ENCODE measurements around the gene LRRC10B.
A peak's percentile ranks its signal among the peaks of the same experiment; 100 is the strongest.

The LRRC10B gene

DNA sequence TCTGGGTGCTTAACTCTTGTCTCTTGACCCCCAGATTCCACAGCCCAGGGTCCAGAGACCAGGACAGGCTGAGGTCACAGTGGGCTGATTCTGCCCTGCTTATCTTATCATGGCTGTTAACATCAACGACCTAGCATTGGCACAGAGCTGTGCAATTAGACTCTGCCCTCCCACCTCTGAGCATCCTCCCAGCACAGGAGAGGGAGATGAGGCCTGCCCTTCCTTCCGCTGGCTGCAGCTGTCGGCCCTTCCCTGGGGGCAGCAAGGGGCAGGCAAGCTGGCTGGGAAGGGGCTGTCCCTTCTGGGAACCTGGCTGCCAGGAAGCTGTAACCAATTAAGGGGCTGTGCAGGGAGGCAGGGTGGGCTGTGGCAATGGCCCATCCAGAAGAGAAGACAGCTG is 22.5 kb downstream of the LRRC10B start:
- no peak for DNase-seq (ENCODE audit: low read depth)

DNA sequence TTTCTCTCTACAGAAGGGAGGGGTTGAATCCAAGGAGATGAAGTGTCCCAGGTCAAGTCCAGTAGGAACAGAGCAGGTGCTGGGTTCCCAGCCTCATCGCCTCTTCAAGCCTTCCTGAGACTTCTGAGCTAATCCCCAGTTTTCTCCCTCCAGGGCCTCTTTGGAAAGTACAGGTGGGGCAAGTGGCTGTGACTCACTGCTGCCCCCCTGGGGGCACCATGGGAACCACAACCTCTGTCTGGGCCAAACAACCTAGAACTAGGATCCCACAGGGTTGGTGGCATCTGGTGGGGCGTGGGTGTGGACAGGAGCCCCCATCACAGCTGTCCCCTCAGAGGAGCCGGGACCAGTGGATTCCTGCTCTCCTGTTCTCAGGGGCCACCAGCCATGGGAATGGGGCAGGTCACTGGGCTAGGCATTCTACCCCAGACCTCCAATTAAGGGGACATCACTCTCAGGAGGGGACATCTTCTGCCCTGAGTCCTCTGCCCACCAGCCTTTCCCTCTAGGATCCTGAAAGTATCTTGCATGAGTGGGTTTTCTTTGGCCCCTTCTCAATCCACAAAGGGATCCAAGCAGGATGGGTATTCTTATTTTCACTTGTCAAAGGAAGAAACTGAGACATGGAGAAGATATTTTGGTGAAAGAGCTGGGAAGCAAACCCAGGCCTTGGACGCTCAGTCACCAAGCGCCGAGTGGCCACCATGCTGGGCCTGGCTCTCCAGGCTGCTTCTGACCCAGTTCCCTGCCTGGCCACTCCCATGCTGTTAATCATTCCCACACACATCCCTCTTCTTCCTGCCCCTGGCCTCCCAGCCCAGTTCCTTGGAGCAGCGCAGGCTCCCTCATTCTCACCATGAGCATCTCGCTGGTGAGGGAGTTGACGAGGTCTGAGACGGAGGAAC is 23.8 kb downstream of the LRRC10B start:
- peak; percentile 28 for DNase-seq (ENCODE audit: low read depth)

DNA sequence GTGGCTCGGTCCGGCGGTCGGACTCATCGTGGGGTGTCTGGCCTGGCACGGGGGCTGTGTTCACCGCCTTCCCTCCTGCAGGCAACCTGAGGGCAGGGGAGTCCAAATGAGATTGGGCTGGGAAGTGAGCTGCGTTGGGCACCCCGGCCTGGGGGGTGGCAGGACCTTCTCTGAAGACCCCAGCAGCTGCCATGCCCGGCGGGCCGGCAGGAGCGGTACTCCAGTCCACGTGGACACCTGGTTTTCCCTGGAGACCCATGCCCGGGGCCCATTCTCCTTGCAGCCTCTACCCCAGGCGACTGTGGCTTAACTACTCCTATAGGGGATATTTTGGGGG is 24.5 kb downstream of the LRRC10B start:
- no peak for DNase-seq (ENCODE audit: low read depth)

DNA sequence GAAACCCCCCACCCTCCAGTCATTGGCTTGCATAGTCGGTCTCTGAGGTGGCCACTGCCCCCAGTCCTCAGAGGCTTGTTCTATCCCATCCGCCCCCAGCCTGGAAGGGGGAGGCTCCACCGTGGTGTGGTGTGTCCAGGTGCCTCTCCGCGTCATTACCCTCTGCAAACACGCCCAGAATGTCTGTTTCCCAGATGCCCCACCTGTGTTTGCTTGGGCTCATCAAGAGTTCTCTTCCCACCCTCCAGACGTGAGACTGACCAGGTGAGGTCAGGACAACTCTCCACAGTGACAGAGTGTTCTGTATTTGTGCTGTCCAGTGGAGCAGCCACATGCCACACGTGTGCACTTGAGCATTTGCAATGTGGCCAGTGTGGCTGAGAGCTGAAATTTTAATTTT is 24.9 kb downstream of the LRRC10B start:
- no peak for DNase-seq (ENCODE audit: low read depth)

DNA sequence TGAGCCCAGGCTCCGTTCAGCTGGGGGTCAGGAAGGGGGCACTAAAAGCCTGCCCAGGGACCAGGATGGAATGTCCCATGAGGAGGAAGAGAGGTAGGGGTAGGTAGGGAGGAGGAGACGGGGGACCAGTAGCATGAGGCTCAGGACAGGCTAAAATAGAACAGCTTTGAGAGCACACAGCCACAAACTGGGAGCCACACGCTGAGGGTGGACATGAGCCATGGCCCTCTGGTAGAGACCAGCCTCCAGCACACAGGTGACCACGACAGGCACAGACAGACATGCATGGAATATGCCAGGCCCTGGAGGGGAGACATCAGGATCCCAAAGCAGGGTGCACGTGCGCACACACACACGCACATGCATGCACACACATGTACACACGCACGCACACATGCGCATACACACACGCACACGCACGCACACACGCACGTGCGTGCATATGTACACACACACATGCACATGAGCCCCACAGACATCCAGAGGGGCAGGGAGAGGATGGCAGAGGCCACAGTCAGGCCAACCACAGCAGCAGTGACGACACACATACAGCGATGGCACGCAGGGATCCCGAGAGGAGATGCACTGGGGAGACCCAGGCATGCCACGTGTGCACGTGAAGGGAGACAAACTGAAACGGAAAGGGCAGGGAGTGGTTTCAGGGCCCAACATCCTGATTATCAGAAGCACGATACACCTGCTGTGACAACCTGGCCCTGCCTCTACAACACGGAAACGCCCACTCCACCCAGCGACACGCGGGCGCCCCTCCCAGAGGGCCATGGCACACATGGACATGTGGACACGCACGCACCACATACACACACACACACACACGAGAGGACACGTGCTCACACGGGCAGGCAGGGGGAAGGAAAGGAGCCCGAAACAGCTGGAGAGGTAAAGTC is 25.7 kb downstream of the LRRC10B start:
- DNase-seq (ENCODE audit: low read depth) = no peak

DNA sequence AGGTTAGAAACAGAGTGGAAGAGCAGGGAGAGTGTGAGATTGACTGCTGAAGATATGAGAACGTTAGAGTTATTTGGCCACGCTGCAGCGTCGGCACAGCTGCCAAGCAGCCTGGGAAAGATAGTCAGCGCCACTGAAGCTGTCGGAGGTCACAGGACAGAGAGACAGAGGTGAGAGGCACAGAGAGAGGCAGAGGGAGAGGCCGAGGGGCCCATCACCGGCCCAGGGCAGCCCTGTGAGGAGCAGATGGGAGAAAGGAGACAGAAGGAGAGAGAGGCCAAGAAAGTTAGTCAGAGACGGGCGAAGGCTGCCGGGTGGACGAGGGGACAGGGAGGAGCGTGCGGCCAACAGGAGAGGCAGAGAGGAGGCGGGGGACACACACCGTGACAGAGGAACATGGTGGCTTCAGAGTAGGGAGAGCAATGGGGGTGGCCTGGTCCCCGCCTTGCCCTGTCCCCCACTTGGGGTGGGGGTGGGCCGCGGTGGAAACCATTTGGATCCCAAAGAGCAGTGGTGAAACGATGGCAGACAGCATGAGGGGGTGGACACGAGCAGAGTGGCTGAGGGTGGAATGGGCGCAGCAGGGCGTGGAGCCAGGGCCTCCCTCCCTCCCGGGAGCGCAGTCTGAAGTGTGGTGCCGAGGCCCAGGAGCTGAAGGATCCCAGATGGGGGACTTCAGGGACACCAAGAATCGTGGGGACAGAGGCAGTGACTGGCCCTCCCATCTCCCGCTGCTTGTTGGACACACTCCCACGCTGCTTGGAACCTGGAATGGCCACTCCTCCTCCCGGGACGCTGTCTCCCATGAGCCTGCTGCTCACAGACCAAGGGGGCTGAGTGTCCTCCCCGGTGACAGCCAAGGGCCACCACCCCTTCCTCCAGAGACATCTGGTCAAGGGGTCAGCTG is 26.6 kb downstream of the LRRC10B start:
- DNase-seq (ENCODE audit: low read depth) = no peak

DNA sequence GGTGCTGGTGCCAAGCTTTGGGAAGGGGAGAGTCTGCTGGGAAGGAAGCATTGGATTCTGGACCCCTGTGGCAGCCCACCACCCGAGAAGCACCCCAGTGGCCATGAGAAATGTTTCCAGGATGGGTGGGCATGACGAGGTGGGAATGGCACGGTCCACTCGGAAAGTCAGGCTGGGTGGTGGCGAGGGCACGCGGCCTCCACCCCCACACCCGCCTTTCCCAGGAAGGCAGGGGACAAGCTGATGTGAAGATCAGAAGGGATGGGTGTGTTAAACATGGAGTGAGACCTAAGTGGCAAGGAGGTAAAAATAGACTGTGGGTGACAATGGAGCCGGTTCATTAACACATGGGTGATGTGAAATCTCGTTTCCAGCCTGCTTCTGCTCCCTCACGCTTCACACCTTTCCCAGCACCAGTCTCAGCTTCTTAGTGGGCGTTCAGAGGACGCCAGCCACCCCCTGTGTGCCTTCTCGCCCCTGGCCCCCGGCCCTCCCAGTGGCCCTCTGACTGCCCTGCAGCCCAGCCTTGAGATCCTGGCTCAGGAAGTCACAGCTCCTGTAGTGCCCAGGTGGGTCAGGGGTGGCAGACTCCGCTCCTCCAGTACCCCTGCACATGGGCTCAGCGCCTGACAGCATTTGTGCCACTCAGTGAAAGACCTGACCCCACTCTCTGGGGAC is 27.6 kb downstream of the LRRC10B start:
- no peak for DNase-seq (ENCODE audit: low read depth)

DNA sequence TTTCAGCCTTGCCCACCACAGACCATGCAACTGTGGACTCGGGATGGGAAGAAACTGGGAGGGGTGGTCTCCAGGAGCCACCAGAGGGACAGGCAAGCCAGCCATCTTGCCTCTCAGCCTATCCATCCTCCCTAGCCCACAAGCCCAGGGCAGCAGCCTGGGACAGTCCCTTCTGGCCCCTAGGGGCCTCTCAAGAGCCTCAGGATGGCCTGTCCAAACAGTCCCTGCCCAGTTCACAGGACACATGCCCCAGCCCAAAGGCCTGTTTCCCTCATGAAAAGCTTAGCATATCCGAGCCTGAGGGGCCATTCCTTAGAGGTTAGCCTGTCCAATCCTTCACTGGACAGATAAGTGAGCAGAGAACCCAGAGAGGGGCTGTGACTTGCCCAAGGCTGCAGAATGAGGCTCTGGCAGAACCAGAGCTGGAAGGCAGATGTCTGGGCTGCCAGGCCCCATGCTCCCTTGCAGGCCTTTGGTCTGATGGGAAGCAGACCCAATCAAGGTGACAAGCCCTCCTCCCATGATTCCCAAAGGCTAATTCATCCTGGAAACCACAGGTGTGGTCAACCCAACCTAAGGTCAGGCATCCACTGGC is 28.2 kb downstream of the LRRC10B start:
- no peak for DNase-seq (ENCODE audit: low read depth)

DNA sequence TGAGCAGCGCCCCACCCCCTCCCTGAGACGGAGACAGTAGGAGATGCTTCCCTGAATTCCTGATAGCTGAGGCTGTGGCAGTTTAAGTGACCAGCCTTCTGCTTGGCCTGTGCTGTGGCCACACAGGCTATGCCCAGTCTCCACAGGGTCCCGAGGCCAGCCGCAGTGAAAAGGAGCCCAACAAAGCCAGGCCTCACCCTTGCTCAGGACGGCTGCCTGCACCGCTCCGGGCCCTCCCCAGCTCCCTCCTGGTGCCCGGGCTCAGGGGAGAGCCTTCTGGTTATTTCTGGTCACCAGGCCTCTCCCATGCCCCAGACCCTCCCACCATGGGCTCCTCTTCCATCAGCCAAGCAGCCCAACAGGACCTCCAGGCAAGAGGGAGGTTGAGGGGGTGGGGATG is 28.8 kb downstream of the LRRC10B start:
- DNase-seq (ENCODE audit: low read depth) = no peak

DNA sequence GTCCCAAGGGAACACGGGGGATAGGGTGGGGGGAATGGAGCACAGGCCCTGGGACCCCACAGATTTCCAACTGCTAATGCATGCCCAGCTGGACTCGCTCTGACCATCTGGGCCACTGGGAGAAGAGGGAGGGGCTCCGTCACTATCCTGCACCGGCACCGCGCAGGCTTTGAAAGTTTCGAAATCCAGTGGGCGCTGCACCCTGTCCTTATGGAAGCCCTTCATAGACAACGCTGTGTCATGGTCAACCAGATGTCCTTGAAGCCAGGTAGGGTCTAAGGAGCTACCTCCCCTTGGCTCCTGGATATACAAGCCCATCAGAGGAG is 30.1 kb downstream of the LRRC10B start:
- DNase-seq (ENCODE audit: low read depth) = no peak

DNA sequence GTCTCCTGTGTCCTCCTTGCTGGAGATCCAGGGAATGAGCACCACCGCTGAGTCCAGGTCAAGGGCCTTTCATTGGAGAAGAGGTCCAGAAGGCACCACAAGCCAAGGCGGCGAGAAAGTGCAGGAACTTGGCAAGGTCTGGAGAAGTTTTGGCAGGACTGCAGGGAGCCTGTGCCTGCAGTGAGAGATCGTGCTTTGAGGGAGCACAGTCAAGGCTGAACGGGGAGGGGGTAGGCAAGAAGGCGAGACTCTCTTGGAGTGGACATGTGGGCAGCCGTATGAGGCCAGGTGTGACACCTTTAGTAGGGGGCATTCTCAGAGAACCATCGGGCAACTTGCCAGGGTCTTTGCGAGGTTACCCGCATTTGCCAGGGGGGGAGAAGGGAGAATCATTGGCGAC is 30.5 kb downstream of the LRRC10B start:
- DNase-seq (ENCODE audit: low read depth) = no peak

DNA sequence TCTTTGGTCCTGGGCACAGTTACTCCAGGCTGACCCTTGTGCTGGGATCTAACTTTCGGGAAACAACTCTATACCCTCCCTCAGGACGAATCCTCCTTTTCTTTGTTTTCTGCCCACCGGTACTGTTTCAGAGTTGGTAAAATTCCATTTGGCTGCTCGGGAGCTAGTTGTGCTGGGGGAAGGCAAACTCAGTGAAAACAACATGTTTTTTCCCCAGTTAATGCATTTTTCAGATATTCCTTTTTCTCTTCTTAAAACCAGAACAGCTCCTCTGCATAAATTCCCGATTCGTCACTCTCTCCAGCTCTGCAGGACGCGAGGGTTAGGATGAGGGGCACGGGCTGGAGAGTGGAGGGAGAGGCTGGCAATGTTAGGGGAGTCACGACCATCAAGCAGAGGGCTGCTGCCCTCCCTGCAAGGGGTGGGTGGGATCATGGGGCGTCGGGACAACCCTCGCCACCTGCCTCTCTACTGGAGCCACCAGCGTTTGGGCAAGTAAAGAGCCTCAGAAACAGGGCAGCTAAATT is 31.3 kb downstream of the LRRC10B start:
- DNase-seq (ENCODE audit: low read depth) = no peak

DNA sequence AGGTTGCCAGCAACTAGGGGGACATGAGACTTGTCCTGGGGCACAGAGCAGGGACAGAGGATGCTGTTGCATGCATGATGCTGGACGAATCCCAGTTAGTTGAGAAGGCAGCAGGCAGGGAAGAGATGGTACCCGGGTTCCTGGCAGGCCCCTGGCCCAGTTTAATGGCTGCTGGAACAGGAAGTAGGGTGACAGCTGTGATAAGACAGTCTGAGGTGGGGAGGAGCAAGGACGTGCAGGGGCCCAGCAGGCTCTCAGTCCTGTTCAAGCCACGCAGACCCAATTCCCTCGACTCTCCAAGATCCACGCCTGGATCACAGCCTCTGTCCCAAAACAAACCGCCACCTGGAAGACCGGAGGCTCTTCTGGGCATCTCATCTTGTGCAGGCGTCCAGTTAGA is 32.0 kb downstream of the LRRC10B start:
- DNase-seq (ENCODE audit: low read depth) = no peak

DNA sequence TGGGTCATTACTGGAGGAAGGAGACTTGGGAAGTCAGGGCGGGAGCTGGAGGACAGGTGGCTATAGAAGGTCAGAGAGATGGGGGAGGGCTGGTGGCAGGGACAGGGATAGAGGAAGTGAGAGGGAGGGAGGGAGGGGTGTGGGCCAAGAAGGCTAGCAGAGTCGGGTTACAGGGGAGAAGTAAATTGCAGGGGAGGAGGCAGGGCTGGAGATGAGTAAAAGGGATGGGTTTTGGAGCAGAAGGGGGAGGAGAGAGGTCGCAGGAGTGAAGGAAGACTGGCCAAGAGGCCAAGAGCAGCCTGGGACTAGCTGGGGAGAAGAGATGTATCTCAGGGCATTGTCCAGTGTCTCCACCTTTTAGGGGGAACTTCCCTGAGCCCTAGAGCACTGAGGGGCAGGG is 33.0 kb downstream of the LRRC10B start:
- DNase-seq (ENCODE audit: low read depth) = no peak

DNA sequence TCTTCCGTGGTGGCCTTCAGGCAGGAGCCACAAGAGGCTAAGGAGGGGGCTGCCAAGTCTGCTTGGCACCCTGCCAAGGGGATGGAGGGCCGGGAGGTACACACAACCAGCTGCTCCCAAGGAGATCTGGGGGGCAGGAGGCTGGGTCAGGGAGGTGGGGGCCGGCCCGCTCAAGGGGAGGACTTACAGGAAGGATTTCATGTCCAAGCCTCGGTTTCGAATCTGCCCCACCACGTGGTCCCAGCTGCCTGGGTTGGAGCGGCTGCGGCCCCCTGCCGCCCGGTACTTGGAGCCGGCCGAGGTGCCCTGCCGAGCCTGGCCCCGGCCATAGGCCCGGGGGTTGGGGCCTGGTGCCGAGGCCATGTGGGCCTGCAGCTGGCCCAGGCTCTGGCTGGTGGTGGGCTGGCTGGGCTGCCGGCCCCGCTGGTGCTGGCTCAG is 33.5 kb downstream of the LRRC10B start:
- no peak for DNase-seq (ENCODE audit: low read depth)

DNA sequence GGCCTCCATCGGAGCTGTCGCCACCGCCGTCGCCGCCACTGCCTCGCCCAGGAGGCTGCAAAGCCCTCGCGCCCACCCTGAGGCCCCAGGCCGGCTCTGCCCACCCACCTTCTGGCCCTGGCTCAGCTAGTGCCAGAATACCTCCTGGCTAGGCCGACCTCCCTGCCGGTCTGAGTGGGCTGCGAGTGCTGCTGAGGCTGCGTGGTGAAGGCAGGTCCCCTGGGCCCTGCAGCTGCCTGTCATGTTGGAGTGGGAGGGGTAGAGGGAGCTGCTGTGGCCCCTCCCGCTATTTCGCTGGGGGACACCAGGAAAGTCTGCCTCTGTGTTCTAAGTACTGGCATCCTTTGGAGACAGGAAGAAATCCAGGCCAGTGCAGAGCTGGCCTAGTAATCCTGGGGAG is 34.2 kb downstream of the LRRC10B start:
- DNase-seq (ENCODE audit: low read depth) = no peak

DNA sequence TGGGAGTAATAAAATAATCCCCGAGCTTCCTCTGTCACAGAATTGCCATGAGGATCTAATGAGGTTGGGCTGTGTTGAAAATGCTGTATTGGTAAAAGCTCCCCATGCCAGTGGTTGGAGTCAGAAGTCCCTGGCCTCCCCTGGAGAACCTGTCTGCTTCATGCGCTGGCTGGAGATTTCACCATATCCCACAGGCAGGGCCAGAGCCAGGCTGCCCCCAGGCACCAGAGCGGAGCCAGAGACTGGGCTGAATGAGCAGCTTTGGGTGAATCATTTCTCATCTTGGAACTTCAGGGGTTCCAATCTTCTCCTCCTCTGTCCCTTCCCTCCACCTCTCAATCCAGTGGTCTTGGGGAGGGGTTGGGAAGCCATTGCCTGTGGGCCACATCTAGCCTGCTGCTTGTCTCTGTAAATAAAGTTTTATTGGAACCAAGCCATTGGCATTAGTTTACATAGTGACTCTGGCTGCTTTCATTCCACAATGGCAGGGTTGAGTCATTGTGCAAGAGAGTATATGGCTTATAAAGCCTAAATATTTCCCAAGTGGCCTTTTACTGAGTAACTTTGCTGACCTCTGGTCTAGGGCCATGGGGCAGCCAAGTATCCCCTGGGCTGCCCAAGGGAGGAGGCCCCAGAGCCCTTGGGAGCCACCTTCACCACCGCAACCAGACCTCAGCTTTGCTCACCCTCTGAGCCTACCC is 35.2 kb downstream of the LRRC10B start:
- DNase-seq (ENCODE audit: low read depth) = no peak

DNA sequence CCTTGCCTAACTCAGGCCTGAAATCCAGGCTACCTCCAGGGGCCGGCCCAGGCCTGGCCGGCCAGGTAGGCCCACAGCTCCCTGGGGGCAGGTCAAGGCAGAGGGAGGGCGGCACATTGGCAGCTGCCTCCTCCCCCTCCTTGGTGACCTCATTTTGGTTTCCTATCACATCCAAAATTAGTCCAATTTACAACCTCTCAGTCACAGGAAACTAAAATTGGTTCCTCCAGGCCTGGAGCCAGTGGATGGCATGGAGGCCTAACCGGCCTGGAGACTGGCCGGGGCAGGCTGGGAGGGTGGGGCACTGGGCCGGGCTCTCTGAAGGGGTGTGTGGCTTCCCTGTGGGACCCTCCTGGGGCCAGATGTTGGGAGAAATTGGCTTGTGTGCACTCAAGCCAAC is 35.9 kb downstream of the LRRC10B start:
- DNase-seq (ENCODE audit: low read depth) = no peak

DNA sequence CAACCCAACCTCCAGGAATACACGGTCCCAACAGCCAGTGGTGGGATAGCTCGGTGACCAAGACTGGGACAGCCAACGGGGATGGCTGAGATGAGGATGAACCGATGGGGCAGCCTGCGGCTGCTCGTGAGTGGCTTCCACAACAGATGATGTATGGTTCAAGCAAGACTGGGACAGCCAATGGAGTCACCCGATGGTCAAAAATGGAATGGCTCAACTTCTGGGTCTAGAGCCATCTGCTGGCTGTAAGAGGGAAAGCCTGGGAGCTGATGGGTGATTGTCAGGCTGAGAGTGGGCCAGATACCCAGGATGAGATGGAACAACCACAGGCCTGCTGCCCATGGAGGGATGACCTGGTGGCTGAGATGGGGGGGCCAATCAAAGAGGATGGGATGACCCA is 36.8 kb downstream of the LRRC10B start:
- no peak for DNase-seq (ENCODE audit: low read depth)

DNA sequence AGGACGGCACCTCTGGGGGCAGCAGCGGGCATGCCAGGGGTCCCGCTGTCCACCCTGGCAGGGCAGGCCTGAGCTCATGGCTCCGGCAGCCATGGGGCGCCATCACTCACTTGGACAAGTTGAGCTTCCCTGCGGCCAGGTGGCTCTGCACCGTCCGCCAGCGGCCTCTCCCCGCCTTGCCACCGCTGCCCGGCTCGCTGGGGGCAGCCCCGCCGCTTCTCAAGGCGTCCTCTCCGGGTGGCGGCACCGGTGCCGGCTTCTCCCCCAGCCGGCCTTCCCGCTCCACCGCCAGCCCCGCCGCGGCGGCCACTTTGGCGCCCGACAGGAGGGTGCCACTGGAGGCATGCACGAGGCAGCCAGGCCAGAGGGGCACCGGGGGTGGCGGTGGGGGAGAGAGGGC is 37.4 kb downstream of the LRRC10B start:
- DNase-seq (ENCODE audit: low read depth) = no peak
